HAP-1 (cell line): ENCODE data around the gene EDA.

ENCODE experiments used
- DNase-seq, 2 experiments: peaks; one replicate each; pipeline ENCODE4 v3.0.0-alpha.2; 2016 to 2020; ENCODE audit warnings: low spot score in 2 of 2
- H3K27me3 ChIP-seq: fragments of 250-450 bp; sonication (Bioruptor Pico); 2 replicates; pipeline ENCODE4 v1.5.1; 2020; ENCODE audit warnings: low read depth, mild to moderate bottlenecking, moderate library complexity
- H3K36me3 ChIP-seq: fragments of 250-450 bp; sonication (Bioruptor Pico); replicated peaks from 2 replicates; pipeline ENCODE4 v1.5.1; 2020; ENCODE audit warnings: mild to moderate bottlenecking
- H3K4me1 ChIP-seq: fragments of 250-450 bp; sonication (Bioruptor Pico); 2 replicates; pipeline ENCODE4 v1.5.1; 2020; ENCODE audit warnings: mild to moderate bottlenecking
- H3K4me3 ChIP-seq: fragments of 250-450 bp; sonication (Bioruptor Pico); 2 replicates; pipeline ENCODE4 v1.5.1; 2020; ENCODE audit warnings: mild to moderate bottlenecking, moderate library complexity
- H3K9me3 ChIP-seq: fragments of 250-450 bp; sonication (Bioruptor Pico); 2 replicates; pipeline ENCODE4 v1.5.1; 2020; ENCODE audit warnings: mild to moderate bottlenecking, moderate library complexity
- in situ Hi-C: fragments of 300-500 bp; cut with MboI; formaldehyde crosslinking; loops from 3 replicates; pipeline ENCODE4 v1.14.3; 2020; ENCODE audit warnings: low sequenced_read_pairs, inconsistent platforms, mixed read lengths

Gene EDA

DNA sequence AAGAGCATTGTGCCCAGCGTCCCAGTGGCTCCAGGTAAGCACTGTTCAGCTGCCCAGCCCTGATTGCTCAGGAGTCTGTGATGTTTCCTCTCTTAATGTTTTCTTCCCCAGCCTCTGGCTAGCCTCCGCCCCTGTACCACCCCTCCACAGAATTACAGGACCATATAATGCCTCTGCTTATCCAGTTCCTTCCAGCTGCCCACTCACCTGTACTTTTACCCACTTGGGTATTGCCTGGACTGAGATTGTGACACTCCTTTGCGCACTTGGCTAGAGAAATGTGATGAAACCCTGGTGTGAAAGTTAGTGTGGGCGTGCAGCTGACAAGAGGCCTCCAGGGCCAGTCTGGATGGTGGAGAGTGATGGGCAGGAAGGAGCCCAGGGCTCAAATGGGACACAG lies 434.0 kb downstream of the EDA start, which contains the start of gene AWAT2:
Gene AWAT2, minus strand, starts transcription at position 14 of the 400 bp plus-strand sequence. Its CDS starts 6 bp downstream, at position 8.
- no peaks in the 10 kb centered on the region for H3K4me1 ChIP-seq
- H3K27me3 ChIP-seq: no peaks in the 10 kb centered on the region
- DNase-seq: no peak
- no peaks in the 10 kb centered on the region for H3K9me3 ChIP-seq
- no peaks in the 10 kb centered on the region for H3K36me3 ChIP-seq
- in situ Hi-C loops: no loop called here
- H3K4me3 ChIP-seq: no peak within 1 kb of the TSS

DNA sequence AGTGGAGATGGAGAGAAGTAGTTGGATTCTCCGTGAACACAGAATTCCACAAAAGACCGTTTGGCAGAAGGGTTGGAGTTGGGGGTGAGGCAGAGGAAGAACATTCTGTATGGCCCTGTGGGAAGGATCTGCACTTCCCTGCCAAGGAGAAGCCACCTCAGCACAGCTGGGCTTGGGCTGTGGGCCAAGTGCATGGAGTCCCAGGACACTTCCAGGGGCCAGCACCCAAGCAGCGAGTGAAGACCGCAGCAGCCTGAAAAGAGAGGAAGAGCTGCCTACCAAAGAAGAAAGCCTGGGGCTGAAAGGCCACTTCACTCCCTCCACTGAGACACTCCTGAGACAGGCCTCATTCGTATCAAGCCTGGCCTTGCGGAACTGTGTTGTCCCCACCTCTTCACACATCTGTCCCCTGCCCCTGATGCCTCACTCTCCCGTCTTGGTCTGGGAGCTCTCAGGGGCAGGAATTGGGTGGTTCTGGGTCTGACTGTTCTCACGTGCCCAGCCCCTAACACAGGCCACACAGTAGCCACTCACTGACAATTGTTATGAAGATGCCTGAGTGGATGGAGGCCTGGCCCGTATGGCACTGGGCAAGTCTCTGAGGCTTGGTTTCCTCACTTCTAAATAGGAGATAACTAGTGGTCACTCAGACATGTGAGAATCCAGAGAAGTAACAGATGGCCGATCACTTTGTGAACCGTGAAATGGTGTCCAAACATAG lies 437.1 kb downstream of the EDA start:
- Histone ChIP-seq H3K4me1 (no peaks in the 10 kb centered on the region), H3K27me3 (no peaks in the 10 kb centered on the region), H3K4me3 (no peak overlapping the region), H3K36me3 (no peaks in the 10 kb centered on the region), H3K9me3 (no peaks in the 10 kb centered on the region)
- no peak for DNase-seq
- in situ Hi-C loops: no loop called here

DNA sequence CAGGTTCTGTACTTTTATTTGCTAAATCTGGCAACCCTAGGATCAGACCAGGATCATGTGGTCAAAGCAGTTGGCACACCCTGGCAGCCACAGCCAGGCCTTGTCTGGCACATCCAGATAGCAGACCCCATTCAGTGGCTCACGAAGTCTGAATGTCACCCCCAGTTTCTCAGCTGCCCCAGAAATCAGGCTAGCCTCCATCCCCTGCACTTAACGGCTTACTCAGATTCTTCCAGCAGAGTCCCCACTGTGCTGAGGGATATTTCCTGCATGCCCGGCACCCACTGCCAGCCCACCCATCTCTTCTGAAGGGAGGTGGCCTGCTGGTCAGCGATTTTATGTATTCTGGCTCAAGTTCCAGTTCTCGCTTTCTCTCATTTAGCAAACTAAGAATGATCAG lies 438.5 kb downstream of the EDA start:
- Histone ChIP-seq H3K27me3 (no peaks in the 10 kb centered on the region), H3K4me3 (no peak overlapping the region), H3K9me3 (no peaks in the 10 kb centered on the region), H3K4me1 (no peaks in the 10 kb centered on the region), H3K36me3 (no peaks in the 10 kb centered on the region)
- DNase-seq: no peak
- in situ Hi-C loops: no loop called here

DNA sequence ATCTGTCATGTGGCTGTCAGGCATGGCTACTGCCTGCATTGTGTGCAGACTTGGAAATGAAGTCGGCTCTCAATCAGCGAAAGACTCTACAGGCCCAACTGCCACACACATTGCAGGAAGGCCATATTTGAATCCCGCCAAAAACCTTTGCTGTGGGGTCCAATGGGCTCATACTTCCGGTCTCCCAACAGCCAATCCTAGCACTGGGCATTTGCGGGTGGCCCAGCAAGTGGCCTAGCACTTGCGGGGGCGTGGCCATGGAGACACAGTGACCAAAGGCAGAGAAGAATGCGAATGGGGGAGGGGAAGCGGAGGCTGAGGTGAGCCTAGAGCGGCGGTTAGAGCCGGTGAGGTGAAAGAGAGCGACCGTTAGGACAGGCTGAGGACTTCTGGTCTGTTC lies 446.2 kb downstream of the EDA start, which contains the start of gene OTUD6A:
Gene OTUD6A, plus strand, starts transcription at position 382 of the 400 bp plus-strand sequence. CDS start 68 bp downstream, outside the sequence.
- Histone ChIP-seq H3K27me3 (no peaks in the 10 kb centered on the region), H3K36me3 (no peaks in the 10 kb centered on the region), H3K4me3 (no peak within 1 kb of the TSS), H3K9me3 (no peaks in the 10 kb centered on the region), H3K4me1 (no peaks in the 10 kb centered on the region)
- in situ Hi-C loops: no loop called here
- DNase-seq: no peak

DNA sequence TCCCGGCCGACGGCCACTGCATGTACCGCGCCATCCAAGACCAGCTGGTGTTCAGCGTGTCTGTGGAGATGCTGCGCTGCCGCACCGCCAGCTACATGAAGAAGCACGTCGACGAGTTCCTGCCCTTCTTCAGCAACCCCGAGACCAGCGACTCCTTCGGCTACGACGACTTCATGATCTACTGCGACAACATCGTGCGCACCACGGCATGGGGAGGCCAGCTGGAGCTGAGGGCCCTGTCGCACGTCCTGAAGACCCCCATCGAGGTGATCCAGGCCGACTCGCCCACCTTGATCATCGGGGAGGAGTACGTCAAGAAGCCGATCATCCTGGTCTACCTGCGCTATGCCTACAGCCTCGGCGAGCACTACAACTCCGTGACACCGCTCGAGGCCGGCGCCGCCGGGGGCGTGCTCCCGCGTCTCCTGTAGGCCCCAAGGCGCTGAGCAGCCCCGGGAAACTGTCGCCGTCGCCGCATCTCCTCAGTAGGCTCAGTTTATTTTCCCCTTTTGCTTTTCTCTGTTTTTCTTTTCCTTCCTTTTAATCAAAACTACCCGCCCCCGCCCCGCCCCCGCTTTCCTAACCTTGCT lies 447.1 kb downstream of the EDA start:
- in situ Hi-C loops: no loop called here
- Histone ChIP-seq H3K27me3 (no peaks in the 10 kb centered on the region), H3K4me1 (no peaks in the 10 kb centered on the region), H3K9me3 (no peaks in the 10 kb centered on the region), H3K4me3 (no peak overlapping the region), H3K36me3 (no peaks in the 10 kb centered on the region)
- DNase-seq: no peak

DNA sequence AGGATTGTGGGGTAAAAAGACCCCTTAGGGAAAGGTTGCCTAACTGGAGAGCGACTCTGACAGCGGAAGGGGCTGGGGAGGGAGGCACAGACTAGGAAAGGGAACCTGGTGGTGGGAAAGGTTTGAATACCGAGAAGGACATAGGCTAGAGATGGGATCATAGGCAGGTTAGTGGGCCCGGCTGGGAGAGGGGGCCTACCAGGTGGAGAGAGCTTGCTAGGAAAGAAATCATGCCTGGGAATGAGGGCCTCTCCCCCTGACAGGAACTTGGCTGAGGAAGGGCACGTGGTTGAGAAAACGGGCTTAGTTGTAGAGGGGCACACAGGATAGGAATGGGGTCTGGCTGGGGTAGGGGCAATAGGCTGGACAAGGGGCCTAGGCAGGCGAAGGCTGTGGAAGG lies 450.7 kb downstream of the EDA start:
- in situ Hi-C loops: no loop called here
- DNase-seq: no peak
- H3K9me3 ChIP-seq: no peaks in the 10 kb centered on the region
- no peaks in the 10 kb centered on the region for H3K4me1 ChIP-seq
- H3K27me3 ChIP-seq: no peaks in the 10 kb centered on the region
- no peaks in the 10 kb centered on the region for H3K36me3 ChIP-seq
- H3K4me3 ChIP-seq: no peak overlapping the region

DNA sequence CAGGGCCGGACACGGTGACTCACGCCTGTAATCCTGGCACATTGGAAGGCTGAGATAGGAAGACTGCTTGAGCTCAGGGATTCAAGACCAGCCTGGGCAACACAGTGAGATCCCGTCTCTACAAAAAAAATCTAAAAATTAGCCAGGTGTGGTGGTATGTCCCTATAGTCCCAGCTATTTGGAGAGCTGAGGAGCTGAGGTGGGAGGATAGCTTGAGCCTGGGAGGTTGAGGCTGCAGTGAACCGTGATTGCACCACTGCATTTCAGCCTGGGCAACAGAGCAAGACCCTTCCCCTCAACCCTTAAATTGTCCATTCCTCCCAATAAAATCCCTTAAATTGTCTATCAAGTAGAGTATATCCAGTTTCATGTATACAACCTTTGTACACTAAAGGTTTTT lies 463.4 kb downstream of the EDA start:
- H3K4me1 ChIP-seq: no peaks in the 10 kb centered on the region
- no peak for DNase-seq
- H3K4me3 ChIP-seq: no peak overlapping the region
- H3K36me3 ChIP-seq: no peaks in the 10 kb centered on the region
- H3K27me3 ChIP-seq: no peaks in the 10 kb centered on the region
- H3K9me3 ChIP-seq: no peaks in the 10 kb centered on the region
- in situ Hi-C loops: no loop called here

DNA sequence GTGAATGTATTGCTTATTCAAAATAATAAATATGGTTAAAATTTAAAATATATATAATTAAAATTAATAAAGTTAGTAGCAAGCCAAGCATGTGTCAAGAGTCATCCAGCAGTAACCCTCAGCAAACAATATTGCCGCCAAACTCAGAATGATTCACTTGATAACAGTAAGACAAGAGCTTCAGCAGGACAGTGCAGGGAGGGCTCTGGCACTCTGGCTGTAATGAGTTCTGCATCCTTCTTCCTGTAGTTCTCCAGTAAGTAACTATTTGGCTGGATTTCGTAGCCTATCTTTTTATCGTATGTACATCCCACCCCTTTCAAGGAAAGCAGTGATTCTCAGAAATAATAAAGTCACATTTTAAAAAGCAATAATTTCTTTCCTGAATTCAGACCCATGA lies 464.0 kb downstream of the EDA start:
- Histone ChIP-seq H3K27me3 (no peaks in the 10 kb centered on the region), H3K4me3 (no peak overlapping the region), H3K9me3 (no peaks in the 10 kb centered on the region), H3K36me3 (no peaks in the 10 kb centered on the region), H3K4me1 (no peaks in the 10 kb centered on the region)
- no peak for DNase-seq
- in situ Hi-C loops: no loop called here

DNA sequence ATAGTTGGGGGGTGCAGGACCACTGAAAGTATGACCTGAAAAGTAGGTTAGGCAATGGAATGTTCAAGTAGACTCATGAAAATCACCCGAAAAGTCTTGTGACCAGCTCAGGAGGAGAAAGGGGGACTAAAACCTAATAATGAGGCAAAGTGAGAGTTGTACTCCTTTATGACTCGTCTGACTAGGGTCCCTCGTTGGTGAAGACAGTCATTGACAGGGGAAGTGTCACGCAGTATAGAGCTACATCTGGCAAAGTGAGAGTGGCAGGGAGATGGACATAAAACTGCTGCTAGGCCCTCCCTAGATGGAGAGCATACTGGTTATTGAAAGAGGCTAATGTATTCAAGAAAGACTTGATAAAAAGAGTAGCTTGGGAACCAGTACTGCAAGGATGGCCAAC lies 466.8 kb downstream of the EDA start:
- H3K9me3 ChIP-seq: no peaks in the 10 kb centered on the region
- H3K4me1 ChIP-seq: no peaks in the 10 kb centered on the region
- in situ Hi-C loops: no loop called here
- H3K4me3 ChIP-seq: no peak overlapping the region
- DNase-seq: no peak
- no peaks in the 10 kb centered on the region for H3K36me3 ChIP-seq
- no peaks in the 10 kb centered on the region for H3K27me3 ChIP-seq

DNA sequence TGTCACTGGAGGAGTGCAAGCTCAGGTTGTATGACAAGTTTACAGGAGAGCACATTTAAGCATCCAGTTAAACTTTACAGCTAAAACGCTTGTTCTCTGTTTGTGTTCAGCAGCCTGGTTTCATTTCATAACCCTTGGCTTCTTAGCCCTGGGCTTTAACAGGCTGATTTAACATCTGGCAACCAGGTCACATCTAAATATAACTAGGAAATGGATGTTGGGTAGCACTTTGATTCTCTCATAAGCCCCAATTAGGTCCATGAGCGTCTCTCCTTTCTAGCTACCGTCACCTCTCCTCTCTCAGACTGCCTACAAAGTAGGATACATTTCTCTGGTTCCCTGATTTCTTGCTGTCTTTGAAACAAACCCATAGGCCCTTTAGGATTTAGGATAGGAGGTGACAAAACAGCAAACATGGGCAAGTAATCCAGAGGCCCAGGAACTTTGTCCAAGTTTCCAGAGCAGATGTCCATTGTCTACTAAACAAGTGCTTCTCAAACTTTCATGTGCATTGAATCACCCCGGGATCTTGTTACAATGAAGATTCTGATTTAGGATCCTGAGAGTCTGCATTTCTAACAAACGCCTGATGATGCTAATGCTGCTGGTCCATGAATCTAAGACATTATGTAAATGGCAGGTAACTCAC lies 468.8 kb downstream of the EDA start:
- H3K9me3 ChIP-seq: no peaks in the 10 kb centered on the region
- in situ Hi-C loops: no loop called here

DNA sequence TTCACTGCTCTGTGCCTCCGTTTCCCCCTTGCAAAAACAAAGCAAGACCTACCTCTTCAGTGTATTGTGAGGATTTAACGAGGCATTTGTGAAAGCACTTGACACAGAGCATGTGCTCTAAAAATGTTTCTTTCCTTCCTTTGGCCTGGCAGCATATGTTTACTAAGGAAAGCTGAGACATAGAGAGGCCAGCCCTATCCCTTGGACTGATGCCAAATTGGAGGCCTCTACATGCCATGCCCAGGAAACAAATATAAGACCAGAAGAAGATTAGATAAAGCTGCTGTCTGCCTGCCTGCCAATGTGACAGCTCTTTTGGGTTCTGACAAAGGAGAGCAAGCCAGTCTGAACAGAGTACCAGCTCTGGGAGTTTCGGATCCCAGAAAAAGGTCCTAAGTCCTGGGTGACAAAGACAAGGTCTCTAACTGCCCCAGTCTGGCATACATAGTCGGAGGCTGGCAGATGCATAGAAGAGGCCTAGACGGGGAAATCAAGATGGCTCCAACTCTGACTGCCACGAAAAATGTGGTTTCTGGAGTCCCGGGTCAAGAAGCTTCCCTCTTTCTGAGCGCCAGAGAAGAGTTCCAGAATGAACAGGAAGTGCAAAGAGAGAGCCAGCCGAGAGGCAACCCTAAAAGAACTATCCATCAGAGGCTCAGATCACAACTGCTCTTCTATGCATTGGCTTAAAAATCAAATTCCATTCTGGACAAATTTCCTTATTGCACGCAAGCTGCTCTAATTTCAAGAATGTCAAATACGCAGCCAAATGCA lies 472.1 kb downstream of the EDA start:
- Histone ChIP-seq H3K4me1 (no peaks in the 10 kb centered on the region), H3K27me3 (no peaks in the 10 kb centered on the region), H3K36me3 (no peaks in the 10 kb centered on the region), H3K9me3 (no peaks in the 10 kb centered on the region), H3K4me3 (no peak overlapping the region)
- in situ Hi-C loops: no loop called here
- no peak for DNase-seq

More for the DNA sequence above, 468.8 kb downstream of the EDA start:
- Histone ChIP-seq H3K4me1 (no peaks in the 10 kb centered on the region), H3K27me3 (no peaks in the 10 kb centered on the region), H3K36me3 (no peaks in the 10 kb centered on the region), H3K4me3 (no peak overlapping the region)
- DNase-seq: no peak

DNA sequence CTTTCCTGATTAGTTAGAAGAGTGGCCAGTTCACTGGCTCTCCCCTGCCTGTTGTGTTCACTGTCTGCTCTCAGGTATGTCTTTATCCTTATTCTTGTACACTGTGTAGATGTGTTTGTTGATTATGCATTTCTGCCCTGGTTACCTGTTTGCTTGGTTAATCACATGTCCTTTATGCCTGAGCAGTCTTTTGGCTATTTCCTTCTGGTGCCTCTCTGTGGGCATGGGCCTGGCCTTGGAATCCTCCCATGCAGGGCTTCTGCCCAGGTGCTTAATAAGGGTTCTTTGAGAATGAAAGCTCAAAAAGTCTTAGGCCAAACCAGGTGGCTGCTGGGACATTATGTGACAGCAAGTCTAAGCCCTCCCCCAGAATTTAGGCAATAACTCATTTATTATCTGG lies 472.8 kb downstream of the EDA start:
- in situ Hi-C loops: no loop called here
- H3K36me3 ChIP-seq: no peaks in the 10 kb centered on the region
- H3K4me3 ChIP-seq: no peak overlapping the region
- H3K9me3 ChIP-seq: no peaks in the 10 kb centered on the region
- no peaks in the 10 kb centered on the region for H3K4me1 ChIP-seq
- H3K27me3 ChIP-seq: no peaks in the 10 kb centered on the region
- no peak for DNase-seq
